GM12872 (cell line): ENCODE results near the gene USP6NL.

ENCODE experiments used
- TF ChIP-seq, protein P1 (sequence below): IDR thresholded peaks from 3 replicates; pipeline ENCODE4 v1.5.1; 2011; ENCODE audit warnings: low read depth, mild to moderate bottlenecking, low read length, moderate library complexity; ENCODE audit not compliant: insufficient read depth

Gene USP6NL

DNA sequence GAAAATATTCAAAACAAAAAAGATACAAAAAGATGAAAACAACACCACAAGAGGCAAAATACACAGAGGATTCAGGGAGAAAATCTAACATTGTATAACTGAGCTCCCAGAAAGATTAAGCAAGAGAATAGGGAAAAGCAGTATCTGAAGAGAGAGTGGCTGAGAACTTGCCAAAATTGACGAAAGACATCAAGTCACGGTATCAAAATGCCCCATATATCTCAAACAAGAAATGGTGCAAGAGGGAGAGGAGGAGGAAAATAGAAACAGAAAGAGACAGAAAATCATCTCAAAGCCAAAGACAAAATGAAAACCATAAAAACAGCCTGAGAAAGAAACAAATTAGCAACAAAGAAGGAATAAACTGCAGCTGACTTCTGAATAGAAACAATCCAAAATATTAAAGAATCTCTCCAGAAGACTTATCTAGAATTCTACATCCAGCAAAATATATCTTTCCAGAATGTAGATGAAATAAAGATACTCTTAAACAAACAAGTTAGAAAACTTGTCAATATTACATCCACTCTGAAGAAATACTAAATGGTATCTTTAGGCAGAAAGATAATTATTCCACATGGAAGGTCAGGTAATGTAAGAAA, 5.5 kb downstream of the USP6NL start:
- TF ChIP-seq, protein P1, sequence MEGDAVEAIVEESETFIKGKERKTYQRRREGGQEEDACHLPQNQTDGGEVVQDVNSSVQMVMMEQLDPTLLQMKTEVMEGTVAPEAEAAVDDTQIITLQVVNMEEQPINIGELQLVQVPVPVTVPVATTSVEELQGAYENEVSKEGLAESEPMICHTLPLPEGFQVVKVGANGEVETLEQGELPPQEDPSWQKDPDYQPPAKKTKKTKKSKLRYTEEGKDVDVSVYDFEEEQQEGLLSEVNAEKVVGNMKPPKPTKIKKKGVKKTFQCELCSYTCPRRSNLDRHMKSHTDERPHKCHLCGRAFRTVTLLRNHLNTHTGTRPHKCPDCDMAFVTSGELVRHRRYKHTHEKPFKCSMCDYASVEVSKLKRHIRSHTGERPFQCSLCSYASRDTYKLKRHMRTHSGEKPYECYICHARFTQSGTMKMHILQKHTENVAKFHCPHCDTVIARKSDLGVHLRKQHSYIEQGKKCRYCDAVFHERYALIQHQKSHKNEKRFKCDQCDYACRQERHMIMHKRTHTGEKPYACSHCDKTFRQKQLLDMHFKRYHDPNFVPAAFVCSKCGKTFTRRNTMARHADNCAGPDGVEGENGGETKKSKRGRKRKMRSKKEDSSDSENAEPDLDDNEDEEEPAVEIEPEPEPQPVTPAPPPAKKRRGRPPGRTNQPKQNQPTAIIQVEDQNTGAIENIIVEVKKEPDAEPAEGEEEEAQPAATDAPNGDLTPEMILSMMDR: no peak

DNA sequence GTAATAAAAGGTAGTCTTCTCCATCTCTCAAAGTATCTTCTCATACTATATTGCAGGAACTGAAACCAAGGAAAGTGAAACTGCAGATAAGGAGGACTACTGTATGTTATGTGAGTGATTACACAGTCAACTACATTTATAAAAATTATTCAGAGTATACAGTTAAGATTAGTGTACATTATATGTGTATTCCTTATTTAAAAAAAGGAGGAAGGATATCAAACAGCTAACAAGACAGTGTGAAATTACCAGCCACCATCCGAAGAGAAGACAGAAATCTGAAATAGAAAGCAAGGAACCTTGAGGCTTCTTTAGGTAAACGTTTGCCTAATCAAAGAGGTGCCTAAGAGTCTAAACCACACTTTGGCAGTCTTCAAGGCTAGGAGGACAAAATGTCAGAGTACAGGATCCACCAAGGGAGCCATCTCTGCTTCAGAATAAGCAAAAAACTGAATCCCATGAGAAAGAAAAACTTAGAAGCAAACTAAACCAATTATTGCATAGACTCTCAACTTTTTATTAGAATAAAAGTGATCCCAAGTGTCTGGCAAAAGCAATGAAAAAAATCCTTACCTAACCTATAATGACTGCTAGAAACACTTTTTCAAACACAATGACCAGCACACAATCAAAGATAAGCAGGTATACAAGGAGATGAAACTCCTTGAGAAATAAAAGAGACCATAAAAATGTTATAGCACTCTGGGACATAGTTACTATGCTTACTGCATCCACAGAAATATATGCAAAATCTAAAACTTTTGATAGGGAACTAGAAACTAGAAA, 6.4 kb downstream of the USP6NL start:
- TF ChIP-seq, protein P1: no peak

DNA sequence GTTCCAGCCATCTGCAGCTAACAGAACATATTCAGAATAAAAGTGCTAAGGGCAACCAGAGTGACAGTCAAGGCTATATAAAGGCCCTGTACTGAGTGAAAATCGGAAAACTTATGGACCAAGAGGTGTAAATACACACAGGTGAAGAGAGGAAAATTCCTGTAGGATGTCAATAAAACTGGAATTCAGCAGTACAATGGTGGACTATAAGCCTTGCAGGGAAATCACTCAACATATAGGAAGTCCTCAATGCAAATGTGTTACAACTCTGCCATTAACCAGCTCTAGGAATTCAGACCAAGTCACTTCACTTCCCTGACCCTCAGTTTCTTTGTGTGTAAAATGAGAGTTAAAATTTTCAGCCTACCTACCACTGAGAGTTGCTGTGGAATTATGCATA, 7.7 kb downstream of the USP6NL start:
- TF ChIP-seq, protein P1: no peak

DNA sequence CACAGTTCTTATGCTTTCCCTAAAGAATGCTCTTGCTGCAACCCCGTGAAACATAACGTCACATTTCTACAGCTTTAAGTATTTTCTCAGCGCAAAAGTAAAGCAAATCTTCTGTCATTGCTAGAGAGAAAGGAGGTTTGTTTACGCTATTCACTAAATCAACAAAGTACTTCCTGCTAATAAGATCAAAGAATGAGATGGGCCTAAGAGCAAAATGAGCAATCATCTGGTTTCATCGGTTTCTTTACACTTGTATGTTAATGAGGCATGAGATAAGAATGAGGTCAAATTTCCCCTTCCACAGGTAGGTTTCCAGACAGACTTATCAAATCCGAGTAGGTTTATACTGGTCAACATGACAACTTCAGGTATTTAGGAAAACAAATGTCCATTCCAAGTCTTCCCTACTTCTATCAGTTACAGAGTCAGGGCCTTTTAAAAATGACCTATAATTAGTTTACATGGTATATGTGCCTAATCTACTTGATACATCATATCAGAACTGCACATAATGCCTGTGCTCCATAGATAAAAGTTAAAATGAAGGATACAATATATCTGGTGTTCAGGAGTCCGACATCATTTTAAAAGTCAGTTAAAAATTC, 8.4 kb downstream of the USP6NL start:
- TF ChIP-seq, protein P1: no peak

DNA sequence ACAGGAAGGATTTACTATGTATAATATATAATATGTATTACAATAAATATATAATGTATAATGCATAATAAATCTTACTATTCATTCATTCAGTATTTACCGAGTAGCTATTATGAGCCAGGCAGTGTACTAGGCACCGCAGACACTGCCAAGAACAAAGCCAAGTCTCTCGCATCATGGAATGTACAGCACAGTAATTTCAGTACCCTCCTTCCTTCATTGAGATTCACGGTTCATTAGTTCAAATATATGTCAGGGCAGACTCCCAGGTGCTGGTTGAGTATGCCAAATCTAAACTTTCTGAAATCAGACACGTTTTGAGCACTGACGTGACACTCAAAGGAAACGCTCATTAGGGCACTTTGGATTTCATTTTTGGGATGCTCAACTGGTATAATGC, 9.1 kb downstream of the USP6NL start:
- TF ChIP-seq, protein P1: no peak

DNA sequence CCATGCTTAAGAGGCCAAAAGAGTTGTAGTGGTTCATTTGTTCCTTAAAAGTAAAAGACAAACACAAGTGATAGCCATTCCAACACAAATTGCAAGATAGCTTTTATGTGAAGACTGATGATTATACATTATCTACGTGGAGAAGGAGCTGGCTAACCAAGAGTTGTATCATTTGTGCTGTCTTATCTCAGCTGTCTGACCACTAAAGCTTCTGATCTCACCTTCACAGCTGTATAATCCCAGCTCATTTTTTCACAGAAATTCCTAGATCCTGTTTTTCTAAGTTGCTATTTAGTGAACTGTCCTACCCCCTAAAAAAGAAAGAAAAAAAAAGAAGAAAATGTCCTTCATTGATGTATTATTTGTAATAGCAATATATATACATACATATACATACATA, 9.8 kb downstream of the USP6NL start:
- TF ChIP-seq, protein P1: no peak

DNA sequence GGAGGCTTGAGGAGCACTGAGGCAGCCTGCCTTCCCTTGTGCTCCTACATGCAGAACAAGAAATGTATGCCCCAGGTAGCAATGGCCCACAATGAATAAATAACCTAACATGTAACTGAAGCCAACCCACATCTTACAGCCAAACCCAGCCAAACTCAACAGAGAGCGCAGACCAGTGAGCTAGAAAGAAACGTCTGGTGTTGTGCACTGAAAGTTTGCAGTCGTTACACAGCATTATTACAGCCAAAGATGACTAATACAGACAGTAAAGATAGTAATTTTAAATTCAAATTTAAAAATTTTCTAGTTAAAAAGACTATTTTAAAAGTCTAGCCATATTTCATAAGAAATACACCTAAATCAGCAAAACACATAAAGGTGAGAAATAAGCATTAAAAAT, 11.2 kb downstream of the USP6NL start:
- TF ChIP-seq, protein P1: no peak
